ENCODE results near the gene STK39.

The STK39 gene

DNA sequence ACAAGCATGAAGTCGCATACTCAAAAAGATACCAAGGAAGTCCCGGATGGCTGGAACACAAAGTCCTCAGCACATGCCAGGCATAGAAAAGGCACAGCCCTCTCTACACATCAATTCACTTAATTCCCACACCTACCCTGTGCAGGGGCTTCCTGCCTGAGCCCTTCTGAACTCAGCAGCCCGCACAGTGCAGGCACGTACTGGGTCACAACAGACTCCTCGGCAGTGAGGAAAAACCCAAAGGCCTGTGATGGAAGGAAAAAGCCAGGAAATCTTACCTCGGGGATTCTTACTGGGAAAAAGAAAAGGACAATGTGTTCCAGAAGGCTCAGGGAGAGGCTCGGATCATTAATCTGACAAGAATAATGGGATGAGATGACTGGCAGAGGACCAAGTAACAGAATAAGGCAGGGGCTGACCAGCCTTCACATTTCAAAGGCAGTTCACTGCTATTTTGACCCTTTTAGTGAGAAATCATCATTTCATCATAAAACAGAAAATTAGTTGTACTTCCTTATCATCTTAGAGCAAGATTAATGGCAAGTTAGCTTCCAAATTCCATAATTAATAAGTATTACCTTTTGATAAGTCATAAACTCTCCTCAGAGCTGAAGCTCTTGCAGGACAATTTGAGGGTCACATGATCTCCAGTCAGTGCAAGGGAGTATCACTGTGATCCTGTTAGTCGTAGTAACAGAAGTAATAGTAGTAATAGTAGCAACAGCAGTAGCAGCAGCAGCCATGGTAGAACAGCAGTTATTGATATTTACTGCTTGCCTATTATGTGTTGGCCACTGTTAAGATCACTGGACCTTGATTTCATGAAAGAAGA lies 87.4 kb downstream of the STK39 start:
- no peak for DNase-seq (ENCODE audit: low read depth)

DNA sequence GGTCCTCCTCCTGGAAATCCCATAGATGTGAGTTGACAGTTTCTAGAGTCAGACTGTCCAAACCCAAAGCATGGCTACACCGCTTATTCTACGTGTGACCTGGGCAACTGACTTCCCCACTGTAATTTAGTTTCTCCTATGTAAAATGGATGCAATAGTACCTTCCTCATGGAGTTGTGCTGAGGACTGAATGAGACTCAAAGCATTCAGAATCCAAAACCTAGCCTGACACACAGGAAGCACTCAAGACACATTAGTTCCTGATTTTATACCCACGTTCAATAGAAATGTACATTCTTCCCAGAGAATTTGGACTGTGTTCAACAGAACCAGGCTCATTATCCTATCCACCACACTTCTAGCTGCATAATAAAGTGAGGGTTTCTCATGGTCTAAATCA lies 88.8 kb downstream of the STK39 start:
- no peak for DNase-seq (ENCODE audit: low read depth)

GRCh38 chr2:168157926-168158325 lies 89.5 kb downstream of the STK39 start:
- DNase-seq (ENCODE audit: low read depth): no peak

GRCh38 chr2:168157070-168157469 lies 90.3 kb downstream of the STK39 start:
- no peak for DNase-seq (ENCODE audit: low read depth)

- DNase-seq (ENCODE audit: low read depth): no peak
These were observed 90.7 kb downstream of the STK39 start for GRCh38 chr2:168156661-168157060.

GRCh38 chr2:168155680-168156079 lies 91.7 kb downstream of the STK39 start:
- DNase-seq (ENCODE audit: low read depth): no peak

- DNase-seq (ENCODE audit: low read depth): no peak
These were observed 92.3 kb downstream of the STK39 start for GRCh38 chr2:168155046-168155445.

- no peak for DNase-seq (ENCODE audit: low read depth)
These were observed 94.4 kb downstream of the STK39 start for GRCh38 chr2:168152902-168153530.

GRCh38 chr2:168149986-168150385 lies 97.4 kb downstream of the STK39 start:
- DNase-seq (ENCODE audit: low read depth): no peak

GRCh38 chr2:168149150-168149974 lies 98.0 kb downstream of the STK39 start:
- DNase-seq (ENCODE audit: low read depth): no peak

DNA sequence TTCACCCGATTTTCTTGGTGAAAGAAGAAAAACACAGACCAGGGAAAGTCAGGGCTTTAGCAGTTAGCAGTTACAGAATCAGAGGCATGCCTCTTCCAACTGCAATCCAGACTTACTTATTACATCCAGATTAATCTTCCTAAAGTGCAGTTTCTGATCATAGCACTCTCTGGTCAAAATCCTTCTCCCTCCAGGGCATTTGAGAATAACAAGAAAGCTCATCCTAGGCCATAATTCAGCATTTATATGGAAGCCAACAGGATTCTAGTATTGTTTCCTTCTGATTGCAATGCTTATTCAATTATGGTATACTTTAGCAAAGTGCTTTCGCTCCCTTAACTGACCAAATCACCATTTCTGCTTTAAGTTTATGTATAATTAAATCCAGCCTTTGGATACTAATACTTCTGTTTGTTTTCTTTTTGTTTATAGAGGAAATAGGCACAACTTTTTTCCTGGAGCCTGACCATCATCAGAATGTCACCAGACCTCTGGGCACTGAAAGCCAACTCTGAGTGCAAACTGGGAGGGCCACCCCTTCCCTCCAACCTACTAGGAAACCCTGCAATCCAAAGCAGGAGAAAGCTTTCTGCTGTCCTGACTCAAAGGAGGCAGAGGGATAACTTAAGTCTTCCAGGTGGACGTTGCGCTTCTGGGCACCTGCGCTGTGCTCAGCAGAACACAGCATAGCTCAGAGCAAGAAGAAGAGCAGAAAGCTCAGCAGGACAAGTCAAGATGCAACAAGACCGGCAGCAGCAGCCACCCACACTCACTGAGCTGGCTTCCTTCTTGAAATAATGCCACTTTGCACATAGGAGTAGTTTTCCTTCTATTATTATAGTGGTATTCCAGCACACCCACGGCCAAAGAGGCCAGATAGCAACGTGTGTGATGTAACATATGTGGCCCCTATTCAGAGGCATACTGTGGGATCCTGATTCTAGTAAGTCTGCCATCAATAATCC lies 99.3 kb downstream of the STK39 start:
- DNase-seq (ENCODE audit: low read depth): no peak

DNA sequence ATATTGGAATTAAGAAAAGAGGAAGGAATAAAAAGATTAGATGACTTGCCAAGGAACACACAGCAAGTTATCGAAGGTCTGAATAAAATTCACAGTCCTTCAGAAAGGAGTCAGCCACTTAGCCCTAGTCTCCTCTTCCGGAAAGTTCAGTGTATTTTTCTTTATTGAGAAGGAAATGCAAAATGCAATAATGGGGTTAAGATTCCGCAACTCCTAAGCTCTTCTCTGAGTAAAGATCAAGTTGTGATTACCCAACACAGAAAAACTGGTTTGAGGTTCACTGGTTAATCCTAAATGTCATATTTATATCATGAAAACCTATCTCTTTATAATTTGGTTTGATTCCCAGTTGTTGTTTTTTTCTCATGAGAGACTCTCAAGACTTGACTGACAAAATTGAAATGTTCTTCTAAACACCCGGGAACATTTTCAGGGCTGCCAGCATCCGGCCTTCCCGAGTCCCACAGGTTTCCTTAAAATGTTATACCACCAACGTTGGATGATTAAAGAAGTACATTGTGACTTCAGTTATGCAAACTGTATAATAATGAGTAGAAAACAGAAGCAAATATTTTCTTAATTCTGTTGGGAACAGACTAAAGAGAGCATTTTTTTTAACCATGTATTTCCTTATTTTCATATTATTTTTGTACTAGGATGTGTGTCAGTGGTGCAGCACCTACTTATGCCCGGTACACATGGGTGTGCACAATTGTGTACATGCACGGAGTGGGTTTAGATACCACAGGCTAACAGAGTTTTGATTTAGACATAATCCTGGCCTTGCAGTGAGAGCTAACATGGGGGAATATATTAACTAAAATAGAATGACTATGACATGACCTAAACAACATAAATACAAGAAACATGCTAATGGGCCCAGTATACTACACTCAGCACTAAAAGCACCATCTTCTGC lies 100.2 kb downstream of the STK39 start:
- no peak for DNase-seq (ENCODE audit: low read depth)

DNA sequence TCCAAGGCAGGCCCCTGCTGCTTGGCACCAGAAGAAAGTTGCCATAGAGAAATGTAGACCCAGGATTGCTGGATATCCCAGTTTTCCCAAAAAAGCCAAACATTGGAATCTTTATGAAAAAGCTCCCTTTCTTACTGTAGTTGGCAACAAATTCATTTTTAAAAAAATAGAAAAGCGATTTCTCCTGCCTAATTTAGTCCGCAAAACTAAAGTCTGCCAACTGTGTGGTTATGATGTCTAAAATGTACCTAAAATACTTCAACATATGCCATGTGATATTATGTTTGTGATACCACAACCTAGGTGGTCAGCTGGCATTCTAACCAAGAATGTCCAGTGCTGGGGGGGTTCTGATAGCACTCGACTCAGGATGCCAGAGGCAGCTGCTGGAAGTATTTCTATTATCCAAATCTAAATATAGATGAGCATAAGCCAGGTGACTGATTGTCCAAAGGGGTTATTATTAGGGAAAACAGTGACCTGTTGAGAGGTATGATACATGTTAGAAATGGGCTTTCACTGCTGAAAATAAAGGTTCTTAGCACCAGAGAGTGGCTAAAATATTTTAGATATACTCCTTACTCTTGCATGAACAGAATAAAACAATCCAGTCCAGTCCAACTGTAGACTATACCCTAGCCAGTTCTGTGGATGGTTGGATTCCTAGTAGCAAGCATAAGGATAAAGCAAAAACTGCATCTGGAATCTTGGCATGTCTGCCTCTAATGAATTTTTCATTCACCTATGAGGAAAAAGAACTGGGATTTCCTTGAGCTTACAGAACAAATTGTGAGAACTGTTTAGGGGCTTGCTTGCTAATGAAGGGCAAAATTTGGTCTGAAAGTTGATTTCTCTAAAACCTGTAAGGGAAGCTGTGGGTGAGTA lies 101.7 kb downstream of the STK39 start:
- DNase-seq (ENCODE audit: low read depth): no peak

- DNase-seq (ENCODE audit: low read depth): no peak
These were observed 102.4 kb downstream of the STK39 start for GRCh38 chr2:168145011-168145410.

- no peak for DNase-seq (ENCODE audit: low read depth)
These were observed 103.6 kb downstream of the STK39 start for GRCh38 chr2:168143813-168144212.

- no peak for DNase-seq (ENCODE audit: low read depth)
These were observed 106.5 kb downstream of the STK39 start for GRCh38 chr2:168140892-168141291.

DNA sequence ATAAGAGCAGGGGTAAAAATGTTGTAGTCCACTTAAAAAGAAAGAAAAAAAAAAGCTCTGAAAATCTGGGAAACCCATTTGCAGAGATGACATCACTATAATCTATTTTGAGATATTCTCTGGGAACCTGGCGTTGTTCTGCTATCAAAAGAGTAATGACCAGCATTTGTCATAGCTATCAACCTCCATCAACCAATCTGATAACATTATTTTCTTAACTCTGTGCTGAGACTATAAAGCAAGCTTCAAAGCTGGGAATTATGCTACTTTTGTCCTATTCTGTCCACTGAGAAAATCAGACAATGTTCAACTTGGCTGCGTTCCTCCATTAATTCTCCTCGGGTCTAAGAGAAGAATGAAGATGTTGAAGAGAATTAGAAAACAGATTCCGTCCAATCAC lies 107.5 kb downstream of the STK39 start:
- no peak for DNase-seq (ENCODE audit: low read depth)

- no peak for DNase-seq (ENCODE audit: low read depth)
These were observed 108.5 kb downstream of the STK39 start for GRCh38 chr2:168138901-168139300.

- DNase-seq (ENCODE audit: low read depth): no peak
These were observed 109.0 kb downstream of the STK39 start for GRCh38 chr2:168138374-168138773.

Measured in non-pigmented ciliary epithelial cell (primary cell).